Bronchial epithelial cell (primary cell): ENCODE results near the gene CDH7. TPM values are rescaled to one million over a fixed set of nuclear protein-coding genes. Genes with fewer than 3 reads are reported as not detected.

Experiments used
- DNase-seq: peaks from one replicate; pipeline ENCODE4 v3.0.0-alpha.2; 2010; ENCODE audit warnings: low read depth
- FAIRE-seq: peaks from 2 replicates; lab custom pipeline; 2011; peaks lifted over from hg19 to GRCh38; lab: Jason Lieb, UNC
- H3K27me3 ChIP-seq: 2 replicates; pipeline ENCODE4 v1.5.1; 2011; ENCODE audit warnings: low read length; ENCODE audit not compliant: control insufficient read depth, insufficient read depth
- H3K36me3 ChIP-seq: 2 replicates; pipeline ENCODE4 v1.5.1; 2011; ENCODE audit warnings: low read length; ENCODE audit not compliant: control insufficient read depth, insufficient read depth
- H3K4me3 ChIP-seq: 2 replicates; pipeline ENCODE4 v1.5.1; 2011; ENCODE audit warnings: mild to moderate bottlenecking, low read depth, low read length, control low read depth
- CTCF ChIP-seq: IDR thresholded peaks from 2 replicates; pipeline ENCODE4 v1.5.1; 2011; ENCODE audit warnings: mild to moderate bottlenecking, moderate library complexity, low read length, control low read depth, inconsistent platforms; ENCODE audit not compliant: insufficient read depth, severe bottlenecking
- total RNA-seq: library from RNA; depleted of rRNA; stranded (reverse); fragments of >200 nt; gene quantifications from 2 replicates; pipeline ENCODE4 v1.2.1, GENCODE V29; 2014

Gene CDH7
- total RNA-seq, 1 donor from 2014 or later = not detected

GRCh38 chr18:65808759-65809158 lies 57.9 kb downstream of the CDH7 start:
- no peaks in the 10 kb centered on the region for H3K36me3 ChIP-seq
- no peak overlapping the region for H3K4me3 ChIP-seq
- H3K27me3 ChIP-seq = no peaks in the 10 kb centered on the region
- DNase-seq = no peak
- no peak for TF ChIP-seq CTCF
- FAIRE-seq = no peak

GRCh38 chr18:65811307-65811706 lies 60.5 kb downstream of the CDH7 start:
- FAIRE-seq = no peak

DNA sequence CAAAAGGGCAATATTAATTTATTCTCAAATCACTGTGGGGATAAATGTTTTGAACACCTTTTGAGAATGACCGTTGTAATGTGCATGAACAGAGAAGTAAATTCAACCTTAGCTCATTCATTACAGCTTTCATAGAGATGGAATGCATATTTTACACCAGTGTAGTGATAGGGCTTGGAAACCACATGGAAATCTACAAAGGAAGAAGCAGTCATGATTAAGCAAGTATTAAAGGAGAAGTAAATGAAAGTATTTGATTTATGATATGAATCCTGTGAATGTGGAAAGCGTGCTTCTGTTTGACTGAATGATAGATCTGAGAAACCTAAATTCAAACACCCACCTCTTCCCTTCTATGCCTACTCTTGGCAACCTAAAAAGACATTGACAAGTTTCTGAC lies 64.7 kb downstream of the CDH7 start:
- H3K4me3 ChIP-seq = no peak overlapping the region
- no peaks in the 10 kb centered on the region for H3K36me3 ChIP-seq
- no peaks in the 10 kb centered on the region for H3K27me3 ChIP-seq
- DNase-seq (no peak), FAIRE-seq (no peak)
- no peak for TF ChIP-seq CTCF

More at GRCh38 chr18:65811307-65811706, 60.5 kb downstream of the CDH7 start:
- Histone ChIP-seq H3K4me3 (no peak overlapping the region), H3K36me3 (no peaks in the 10 kb centered on the region), H3K27me3 (no peaks in the 10 kb centered on the region)
- DNase-seq = no peak
- no peak for TF ChIP-seq CTCF

GRCh38 chr18:65817178-65817577 lies 66.4 kb downstream of the CDH7 start:
- DNase-seq (no peak), FAIRE-seq (no peak)
- H3K36me3 ChIP-seq = no peaks in the 10 kb centered on the region
- H3K27me3 ChIP-seq = no peaks in the 10 kb centered on the region
- no peak for TF ChIP-seq CTCF
- H3K4me3 ChIP-seq = no peak overlapping the region

DNA sequence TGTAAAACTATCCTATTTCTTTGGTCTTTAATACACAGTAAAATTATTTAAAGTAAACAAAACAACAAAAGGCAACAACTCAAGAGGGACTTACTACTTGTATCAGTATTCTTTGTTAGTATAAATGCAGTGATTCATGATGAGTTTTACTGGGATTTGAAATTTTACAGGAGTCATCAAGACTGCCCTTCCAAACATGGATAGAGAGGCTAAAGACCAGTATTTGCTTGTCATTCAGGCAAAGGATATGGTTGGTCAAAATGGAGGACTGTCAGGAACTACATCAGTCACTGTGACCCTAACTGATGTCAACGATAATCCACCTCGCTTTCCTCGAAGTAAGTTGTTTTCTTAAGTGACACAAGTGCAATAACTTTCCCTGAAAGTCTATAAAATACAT lies 71.1 kb downstream of the CDH7 start:
- no peaks in the 10 kb centered on the region for H3K36me3 ChIP-seq
- H3K4me3 ChIP-seq = no peak overlapping the region
- FAIRE-seq (no peak), DNase-seq (peak; percentile 12)
- no peaks in the 10 kb centered on the region for H3K27me3 ChIP-seq
- TF ChIP-seq CTCF = no peak

DNA sequence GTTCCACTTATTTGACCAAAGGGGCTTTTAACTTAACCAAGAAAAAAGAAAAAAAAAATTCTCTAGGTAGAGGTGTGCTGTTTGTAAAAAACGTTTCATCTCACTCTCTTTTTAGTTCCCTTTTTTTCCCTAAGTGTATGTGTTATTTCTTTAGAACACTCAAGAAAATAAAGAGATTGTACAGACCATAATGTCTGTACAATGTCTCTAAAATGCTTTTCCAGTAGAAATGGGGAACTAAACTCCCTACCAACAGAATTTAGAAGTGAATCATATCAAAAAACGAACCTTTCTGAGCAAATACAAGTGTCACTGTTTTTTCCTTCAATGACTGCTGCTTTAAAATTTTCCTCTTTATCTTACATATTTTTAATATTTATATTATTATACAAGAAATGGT lies 72.0 kb downstream of the CDH7 start:
- H3K4me3 ChIP-seq = no peak overlapping the region
- TF ChIP-seq CTCF = no peak
- H3K36me3 ChIP-seq = no peaks in the 10 kb centered on the region
- DNase-seq (no peak), FAIRE-seq (no peak)
- H3K27me3 ChIP-seq = no peaks in the 10 kb centered on the region
